Ecto neural progenitor cell (in vitro differentiated cells): Measurements from ENCODE around the gene CACNB3.
A peak's percentile ranks its signal among the peaks of the same experiment; 100 is the strongest.
"Not testable (repeated sequence)": the region's sequence is repeated elsewhere in the genome, so short reads cannot be mapped to it uniquely, and the experiment has no call there.

Source experiments
- DNase-seq: peaks from one replicate; pipeline ENCODE4 v3.0.0-alpha.2; 2018; ENCODE audit warnings: low spot score

The CACNB3 gene

DNA sequence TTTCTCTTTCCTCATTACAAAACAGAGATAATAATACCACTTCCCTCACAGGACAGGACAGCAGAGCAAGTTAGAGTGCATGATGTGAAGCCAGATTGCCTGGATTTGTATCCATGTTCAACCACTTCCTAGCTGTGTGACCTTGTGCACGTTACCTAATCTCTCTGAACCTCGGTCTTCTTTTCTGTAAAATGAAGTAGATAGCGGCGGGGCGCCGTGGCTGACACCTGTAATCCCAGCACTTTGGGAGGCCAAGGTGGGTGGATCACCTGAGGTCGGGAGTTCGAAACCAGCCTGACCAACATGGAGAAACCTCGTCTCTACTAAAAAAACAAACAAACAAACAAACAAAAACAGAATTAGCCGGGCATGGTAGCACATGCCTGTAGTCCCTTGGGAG, 36.6 kb downstream of the CACNB3 start:
- not testable (repeated sequence) for DNase-seq

DNA sequence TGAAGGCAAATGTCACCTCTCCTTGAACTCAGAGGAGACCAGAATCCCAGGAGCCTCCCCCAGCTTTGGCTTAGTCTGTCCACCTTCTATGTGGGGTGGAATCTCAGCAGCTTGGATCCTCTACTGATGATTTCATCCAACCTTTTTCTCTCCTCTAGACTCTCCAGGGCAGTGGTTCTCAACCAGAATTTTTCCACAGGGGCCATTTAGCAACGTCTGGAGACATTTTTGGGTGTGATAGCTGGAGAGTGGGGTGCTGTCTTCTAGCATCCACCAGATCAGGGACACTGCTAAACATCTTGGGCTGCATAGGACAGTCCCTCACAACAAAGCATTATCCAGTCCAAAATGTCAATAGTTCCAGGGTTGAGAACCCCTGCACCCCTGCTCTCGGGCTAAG, 38.1 kb downstream of the CACNB3 start:
- no peak for DNase-seq

DNA sequence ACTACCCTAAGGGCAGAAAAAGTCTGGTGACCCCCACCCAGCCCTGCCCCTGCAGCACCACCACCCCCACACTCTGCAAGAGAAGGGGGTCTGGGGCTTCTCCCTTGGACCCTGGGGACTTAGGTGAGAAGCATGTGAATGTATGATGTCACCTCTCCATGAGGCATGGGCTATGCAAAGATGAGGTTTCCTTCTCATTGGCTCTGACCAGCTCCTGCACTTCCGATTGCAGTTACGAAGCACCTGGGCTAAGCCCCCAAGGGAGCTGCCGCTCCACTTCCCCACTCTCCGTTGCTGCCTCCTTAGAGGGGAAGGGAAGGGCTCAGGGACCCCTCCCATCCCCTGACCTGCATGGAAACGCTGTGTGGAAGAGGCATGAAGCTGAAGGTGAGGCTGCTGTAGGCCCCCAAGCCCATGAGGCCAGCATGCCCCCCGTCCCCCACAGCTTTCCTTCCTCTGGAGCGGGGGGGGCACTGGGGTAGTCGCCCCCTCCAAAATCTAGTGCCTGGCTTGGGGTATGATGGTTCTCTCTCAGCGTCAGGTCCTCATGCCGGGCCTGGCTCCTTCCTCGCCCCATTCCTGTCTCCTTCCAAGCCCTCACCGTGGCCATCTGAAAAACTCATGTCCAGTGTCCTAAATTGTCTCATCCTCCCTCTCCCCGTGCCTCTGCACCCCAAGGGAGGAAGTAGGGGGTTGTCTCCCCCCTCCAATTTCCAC, 39.1 kb downstream of the CACNB3 start:
- DNase-seq: no peak

DNA sequence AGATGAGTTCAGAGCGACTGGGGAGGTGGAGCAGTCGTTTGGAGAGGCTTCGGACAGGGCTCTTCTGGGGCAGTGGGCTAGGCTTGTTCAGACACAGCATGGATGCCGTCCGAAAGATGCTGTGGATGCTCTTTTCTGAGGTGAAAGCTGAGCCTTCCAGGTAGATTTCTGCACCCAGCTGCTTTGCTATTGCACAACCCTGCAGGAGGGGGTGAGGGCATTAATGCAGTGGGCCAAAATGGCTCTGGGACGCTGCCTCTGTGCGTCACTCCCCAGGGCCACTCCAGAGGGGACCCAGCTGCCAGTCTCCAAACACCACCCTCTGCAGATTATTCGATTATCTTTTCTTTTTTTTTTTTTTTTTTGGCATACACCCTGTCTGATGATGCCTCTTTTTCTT, 39.7 kb downstream of the CACNB3 start:
- DNase-seq: no peak

DNA sequence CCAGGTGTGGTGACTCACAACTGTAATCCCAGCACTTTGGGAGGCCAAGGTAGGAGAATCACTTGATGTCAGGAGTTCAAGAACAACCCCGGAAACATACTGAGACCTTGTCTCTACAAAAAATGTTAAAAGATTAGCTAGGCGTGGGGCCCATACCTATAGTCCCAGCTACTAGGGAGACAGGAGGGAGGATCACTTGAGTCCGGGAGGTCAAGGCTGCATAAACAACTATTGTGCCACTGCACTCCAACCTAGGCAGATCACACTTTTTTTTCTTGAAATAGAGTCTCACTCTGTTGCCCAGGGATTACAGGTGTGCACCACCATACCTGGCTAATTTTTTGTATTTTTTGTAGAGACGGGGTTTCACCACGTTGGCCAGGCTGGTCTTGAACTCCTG, 41.3 kb downstream of the CACNB3 start:
- DNase-seq: no peak

DNA sequence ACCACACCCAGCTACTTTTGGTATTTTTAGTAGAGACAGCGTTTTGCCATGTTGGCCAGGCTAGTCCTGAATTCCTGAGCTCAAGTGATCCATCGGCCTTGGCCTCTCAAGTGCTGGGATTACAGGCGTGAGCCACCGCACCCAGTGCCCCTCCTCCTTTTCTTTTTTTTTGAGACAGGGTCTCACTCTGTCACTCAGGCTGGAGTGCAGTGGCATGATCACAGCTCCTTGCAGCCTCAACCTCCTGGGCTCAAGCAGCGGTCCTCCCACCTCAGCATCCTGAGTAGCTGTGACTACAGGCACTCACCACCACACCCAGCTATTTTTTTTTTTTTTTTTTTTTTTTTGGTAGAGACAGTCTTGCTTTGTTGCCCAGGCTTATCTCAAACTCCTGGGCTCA, 41.9 kb downstream of the CACNB3 start:
- DNase-seq: not testable (repeated sequence)

DNA sequence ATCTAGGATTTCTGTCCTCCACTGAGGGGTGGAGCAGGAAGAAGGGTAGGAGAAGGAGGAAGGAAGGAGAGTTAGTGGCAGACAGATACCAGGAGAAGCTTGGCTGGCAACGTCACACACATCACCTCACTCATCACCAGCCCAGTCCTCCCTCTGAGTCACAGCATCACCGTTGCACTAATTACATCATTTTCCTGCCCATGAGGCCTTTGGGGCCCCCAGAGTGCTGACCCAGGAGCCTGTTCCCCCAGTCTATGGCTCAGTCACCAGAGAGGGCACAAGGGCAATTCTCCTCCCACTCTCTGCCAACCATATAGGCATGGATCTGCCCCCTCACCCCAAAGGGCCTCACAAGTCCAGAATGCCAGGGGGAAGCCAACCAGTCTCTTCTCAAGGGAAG, 42.8 kb downstream of the CACNB3 start:
- no peak for DNase-seq

DNA sequence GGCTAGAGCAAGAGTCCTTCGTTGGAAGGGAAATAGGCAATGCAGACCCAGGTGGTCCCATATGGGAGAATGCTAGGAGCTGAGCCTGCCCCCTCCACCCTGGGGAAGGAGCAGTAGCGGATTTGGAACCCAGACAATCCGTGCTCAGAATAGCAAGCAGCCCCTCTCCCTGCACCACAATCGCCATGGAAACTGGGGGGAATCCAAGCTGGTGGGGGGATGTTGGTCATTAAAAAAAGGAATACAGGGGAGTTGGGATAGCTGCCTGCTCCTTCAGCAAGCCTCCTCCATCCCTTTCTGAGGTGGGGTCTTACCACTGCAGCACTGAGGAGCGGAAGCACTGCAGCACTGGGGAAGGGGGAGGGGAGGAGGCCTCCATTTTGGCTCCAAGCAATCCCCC, 44.5 kb downstream of the CACNB3 start:
- DNase-seq: peak; percentile 74

DNA sequence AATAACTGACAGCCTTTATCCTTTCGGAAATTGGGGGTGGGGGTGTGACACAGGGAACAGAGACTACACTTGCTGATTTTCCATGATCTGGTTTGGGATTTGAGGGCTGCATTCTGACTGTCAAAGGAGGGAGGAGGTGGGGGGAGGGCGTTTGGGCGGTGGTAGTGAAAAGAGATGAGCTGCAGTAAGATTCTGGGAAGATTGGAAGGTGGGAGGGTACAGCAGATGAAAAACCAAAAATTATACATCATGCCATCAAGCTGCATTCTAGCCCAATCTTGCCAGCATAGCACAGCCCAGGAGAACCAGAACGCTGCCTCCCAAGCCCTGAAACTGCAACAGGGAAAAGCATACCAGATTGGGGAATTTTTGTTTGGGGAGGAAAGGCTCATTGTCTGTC, 45.0 kb downstream of the CACNB3 start:
- no peak for DNase-seq

DNA sequence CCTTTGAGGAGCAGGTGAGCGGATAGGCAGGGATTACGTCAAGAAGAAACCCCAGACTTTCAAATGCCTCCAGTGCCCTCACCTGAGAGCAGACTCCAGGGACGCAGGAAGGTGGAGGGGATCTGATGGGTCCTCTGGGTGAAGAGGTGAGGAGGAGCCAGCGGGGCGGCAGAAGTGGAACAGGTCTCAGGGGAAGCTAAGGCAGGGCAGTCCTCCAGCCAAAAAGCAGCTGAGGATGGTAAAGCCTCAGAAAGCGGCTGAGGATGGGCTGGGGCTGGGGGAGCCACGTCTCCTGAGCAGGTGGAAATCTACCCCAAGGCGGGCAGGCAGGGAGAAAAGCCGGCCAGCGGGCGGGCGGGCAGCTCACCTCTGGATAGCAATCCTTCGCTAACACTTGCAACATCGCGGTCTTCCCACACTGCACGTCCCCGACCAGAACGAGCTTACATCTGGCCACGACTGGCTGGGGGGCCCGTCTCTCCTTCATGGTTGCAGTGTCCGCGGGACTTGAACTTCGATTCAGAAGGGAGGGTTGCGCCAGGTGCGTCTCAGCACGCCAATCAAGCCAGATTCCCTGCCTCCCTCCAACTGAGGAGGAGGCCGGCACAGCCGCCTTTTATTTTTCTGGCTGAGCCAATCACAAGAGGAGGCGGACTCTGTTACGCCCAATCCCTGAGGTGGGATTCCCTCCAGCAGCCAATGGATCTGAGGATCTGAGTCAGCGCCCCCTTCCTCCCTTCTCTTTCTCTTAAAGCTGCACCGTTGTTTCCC, 47.2 kb downstream of the CACNB3 start, which contains the start of gene RND1:
Gene RND1, minus strand, starts transcription at position 590 of the 771 bp plus-strand sequence. Its CDS starts 103 bp downstream, at position 487.
- peak; percentile 97 for DNase-seq

DNA sequence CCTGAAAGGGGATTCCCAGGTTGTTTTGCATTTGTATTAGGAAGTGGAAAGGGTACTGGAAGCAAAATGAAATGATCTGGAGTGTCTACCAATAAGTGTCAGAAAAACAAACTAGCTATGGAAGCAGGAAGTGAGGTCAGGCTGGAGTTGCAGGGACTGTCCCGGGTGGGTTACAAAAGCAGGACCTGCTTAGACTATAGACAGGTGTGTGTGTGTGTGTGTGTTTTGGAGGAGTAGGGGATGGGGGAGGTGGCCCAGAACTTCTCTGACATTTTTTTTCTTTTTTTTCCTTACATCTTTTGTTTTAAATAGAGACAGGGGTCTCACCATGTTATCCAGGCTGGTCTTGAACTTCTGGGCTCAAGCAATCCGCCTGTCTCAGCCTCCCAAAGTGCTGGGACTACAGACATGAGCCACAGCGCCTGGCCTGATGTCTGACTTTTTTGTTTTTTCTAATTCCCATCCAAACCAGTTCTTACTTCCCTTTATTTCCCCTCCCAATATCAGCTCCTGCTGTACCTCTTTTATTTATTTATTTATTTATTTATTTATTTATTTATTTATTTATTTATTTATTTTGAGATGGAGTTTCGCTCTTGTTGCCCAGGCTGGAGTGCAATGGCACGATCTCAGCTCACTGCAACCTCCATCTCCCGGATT, 47.9 kb downstream of the CACNB3 start:
- no peak for DNase-seq

DNA sequence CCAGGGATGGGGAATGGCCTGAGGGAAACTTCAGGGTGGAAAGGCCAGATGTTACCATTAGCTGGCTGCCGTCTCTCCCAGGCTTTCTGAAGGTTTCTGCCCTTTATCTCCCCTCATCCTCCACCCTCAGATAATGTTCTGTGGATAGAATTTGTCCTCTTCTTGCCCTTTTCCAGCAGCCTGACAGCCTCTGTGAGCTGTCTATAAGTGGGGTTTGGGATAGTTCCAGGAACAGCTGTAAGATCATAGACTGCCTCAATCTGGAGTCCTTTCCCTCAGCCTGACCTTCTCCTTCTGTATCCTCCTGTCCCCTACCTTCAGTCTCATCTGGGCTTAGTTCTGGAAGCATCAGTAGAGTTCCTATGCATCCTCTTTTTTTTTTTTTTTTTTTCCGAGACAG, 50.2 kb downstream of the CACNB3 start:
- no peak for DNase-seq

DNA sequence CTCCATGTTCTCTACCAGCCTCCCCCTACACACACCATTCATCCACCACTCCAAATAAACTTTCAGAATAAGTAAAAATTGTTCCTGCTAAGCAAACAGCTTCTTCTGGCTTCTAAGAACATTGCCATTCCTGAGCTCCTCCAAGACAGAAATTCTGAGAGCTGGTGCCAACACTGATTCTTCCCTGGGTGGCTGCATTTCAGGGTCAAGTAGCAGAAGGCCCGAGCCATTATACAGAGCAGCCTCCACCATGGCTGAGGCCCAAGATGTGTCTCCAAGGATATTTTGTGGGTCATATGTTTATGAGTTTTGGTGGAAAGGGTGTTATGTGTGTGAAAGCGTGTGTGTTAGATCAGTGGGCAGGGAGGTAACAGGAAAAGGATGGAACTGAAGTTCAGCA, 50.9 kb downstream of the CACNB3 start:
- no peak for DNase-seq

DNA sequence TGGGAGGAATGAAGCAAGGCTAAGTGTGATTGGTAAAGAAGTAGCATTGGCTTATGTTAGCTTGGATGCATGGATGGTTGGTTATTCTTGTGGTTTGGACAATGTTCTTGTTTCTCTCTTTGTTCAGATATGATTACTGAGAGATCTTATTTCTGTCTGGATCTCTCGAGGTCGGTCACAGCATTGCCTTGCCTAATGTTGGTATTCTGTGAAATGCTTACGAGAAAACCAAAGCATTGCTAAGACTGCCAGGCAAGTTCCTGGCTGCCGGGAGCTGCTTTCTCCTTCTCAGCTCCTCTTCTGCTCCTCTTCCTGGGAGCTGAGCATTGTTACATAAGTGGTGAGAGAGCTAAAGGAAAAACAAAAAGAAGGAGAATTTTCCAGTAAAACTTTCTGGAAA, 54.8 kb downstream of the CACNB3 start:
- no peak for DNase-seq

DNA sequence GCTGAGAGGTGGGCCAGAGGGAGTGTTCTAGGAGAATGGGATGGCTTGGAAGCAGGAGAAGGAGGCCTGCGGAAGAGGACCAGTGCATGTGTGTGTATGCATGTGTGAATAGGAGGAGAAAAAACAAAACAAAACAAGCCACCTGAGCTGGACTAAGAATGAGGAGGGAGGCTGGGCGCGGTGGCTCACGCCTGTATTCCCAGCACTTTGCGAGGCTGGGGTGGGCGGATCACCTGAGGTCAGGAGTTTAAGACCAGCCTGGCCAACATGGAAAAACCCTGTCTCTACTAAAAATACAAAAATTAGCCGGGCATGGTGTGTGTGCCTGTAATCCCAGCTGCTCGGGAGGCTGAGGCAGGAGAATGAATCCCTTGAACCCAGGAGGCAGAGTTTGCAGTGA, 55.2 kb downstream of the CACNB3 start:
- DNase-seq: not testable (repeated sequence)

DNA sequence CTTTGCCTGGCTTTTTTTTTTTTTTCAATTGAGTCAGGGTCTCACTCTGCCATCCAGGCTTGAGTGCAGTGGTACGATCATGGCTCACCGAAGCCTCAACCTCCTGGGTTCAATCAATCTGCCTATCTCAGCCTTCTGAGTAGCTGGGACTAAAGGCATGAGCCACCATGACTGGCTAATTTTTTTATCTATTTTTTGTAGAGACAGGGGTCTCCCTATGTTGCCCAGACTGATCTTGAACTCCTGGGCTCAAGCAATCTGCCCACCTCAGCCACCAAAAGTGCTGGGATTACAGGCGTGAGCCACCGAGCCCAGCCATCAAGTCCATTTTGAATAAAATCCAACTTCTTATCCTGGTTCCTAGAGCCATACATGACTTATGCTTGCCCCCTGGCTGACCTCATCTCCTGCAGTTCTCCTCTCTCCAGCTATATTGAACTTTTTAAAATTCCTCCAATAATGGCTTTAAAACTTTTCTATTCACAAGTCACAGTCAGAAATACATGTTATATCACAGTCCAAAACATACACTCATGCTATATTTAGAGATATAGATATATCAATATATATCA, 57.7 kb downstream of the CACNB3 start:
- DNase-seq: no peak
